HG03378 (cell line): ENCODE measurements around the gene LGALS9.
A peak's percentile ranks its signal among the peaks of the same experiment; 100 is the strongest.
"Not testable (repeated sequence)": the region's sequence is repeated elsewhere in the genome, so short reads cannot be mapped to it uniquely, and the experiment has no call there.

Source experiments
- ATAC-seq: cut with Tn5 transposase; IDR thresholded peaks from one replicate; pipeline ENCODE4 v1.9.1; 2021; ENCODE audit warnings: mild to moderate bottlenecking, moderate library complexity; ENCODE audit not compliant: unreplicated experiment

LGALS9 gene

DNA sequence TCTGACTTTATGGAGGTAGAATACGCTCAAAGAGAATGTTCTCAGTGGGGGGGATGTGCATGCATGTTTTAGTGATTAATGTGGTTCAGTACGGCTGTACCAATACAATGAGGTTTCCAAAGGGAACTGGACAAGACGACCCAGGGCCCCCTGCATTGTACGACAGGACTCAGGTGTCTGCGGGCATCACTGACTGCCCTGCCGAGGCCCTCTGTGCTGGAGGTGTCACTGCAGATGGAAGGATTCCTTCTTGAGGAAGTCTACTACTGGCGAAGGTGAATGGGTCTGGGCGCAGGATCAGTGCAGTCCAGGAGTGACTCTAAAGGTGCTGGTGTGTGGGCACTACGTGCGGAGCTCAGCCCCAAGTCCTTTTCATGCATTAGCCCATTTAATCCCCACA is 3.5 kb upstream of the LGALS9 start:
- no peak for ATAC-seq

GRCh38 chr17:27628376-27628775 is 2.6 kb upstream of the LGALS9 start:
- ATAC-seq: no peak

DNA sequence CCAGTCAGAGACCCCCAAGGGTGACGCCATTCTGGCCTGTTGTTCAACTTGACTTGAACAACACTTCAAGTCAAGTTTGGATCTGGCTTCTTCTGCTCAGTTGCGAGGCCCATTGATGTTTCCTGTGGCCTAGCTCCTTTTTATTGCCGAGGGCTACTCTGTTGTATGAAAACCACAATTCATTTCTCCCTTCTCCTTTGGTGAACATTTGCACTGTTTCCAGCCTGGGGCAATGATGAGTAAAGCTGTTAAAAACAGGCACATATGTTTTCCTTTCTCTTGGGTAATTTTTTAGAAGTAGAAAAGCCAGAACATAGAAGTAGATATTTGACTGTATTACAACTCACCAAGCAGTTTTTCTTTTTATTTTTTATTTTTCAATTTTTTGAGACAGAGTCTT is 1.7 kb upstream of the LGALS9 start:
- not testable (repeated sequence) for ATAC-seq

DNA sequence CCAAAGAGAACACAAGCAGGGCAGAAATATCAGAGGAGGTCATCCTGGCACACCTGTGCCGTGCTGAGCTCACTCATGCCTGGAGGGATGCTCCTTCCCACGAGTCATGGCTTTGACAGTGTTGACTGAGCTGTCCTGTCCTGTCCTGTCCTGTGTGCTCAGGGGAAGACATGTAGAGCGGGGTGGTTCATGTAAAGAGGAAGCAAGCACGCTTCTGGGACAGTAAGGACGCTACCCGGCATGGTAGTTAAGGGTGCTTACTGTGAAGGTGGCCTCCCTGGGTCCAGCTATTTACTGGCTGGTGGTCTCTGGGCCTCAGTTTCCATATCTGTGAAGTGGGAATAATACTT is 398 bp downstream of the LGALS9 start:
- peak; percentile 27 for ATAC-seq

GRCh38 chr17:27631897-27632725 is 1.1 kb downstream of the LGALS9 start:
- ATAC-seq: no peak

DNA sequence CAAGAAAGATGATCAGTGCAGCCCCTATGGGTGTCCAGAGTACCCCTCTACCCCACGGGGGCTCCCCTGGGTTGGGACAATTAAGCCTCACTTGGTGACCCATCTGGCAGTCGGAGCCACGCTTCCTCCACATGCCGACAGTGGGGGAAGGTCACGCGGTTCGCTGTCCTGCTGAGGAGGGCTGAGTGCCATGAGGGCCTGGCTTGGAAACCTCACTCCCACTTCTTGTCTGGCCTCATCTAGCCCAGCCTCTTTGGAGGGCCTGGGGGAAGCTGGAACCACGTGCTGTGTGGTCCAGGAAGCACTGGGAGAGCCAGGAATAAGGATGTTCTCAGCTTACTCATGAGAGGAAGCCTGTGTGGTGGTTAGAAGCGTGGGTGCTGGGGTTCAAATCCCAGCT is 1.8 kb downstream of the LGALS9 start:
- not testable (repeated sequence) for ATAC-seq

- no peak for ATAC-seq
These were observed 2.5 kb downstream of the LGALS9 start for GRCh38 chr17:27633312-27634025.

DNA sequence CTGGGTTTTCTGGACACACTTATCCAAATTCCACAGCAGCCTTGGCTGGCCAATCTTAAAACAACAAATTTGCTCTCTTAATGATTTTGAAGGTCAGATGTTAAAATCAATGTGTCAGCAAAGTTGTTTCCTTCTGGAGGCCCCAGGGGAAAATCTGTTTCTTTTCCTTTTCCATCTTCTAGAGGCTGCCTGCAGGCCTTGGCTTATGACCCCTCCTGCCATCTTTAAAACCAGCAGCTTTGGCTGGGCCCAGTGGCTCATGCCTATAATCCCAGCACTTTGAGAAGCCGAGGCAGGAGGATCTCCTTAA is 3.0 kb downstream of the LGALS9 start:
- ATAC-seq: no peak

DNA sequence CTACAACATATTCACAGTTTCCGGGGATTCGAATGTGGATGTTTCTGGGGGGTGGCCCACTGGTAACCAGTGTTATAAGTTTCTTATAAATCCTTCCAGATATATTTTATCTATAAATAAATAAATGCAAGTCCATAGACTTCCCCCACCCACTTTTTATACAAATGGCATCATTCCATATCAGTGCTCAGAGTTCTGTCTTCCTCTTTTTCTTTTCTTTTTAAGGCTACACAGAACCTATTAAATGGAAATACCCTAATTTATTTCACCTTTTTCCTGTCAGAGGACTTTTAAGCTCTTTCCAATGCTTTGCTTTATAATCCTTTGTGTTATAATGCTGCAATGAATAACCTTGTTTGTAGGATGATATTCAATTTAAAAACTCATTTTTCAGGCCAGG is 3.8 kb downstream of the LGALS9 start:
- no peak for ATAC-seq

DNA sequence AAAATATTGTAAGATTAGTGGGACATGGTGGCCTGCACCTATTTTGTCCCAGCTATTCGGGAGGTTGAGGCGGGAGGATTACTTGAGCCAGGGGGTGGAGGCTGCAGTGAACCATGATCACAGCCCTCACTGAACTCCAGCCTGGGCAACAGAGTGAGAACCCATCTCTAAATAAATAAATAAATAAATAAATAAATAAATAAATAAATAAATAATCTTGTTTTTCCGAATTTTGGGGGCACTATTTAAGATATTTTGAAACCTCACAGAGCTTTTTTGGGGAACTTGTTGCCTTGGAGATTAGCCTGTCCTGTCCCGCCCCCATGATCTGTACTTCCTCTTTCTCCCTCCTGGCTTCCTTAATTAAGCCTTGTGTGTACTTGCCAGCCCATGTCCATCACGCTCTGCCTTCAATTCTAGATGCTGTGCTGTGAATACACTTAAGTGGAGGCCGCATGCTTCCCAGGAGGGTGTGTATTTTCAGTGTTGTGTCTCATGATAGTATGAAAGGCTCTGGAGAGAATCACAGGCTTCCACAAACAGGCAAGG is 4.4 kb downstream of the LGALS9 start:
- no peak for ATAC-seq

DNA sequence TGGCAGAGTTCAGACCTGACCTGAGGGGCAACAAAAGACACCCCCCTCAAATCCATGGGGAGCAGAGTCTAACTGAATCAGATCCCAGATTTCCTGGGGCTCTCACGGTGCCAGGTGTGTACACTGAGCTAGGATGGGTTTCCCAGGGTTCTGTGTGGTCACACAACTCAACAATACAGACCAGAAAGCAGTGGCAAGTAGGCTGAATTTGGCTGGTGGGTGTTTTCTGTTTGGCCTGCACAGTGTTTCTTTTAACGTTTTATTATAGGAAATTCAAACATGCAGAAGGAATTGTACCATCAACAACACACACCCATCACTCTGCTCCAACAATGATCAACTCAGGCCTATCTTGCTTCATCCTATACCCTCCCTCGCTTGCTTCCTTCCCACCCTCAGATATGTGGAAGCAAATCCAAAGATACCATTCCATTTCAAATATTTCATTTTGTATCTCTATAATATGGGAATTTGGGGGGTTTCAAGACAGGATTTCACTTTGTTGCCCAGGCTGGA is 5.1 kb downstream of the LGALS9 start:
- not testable (repeated sequence) for ATAC-seq

DNA sequence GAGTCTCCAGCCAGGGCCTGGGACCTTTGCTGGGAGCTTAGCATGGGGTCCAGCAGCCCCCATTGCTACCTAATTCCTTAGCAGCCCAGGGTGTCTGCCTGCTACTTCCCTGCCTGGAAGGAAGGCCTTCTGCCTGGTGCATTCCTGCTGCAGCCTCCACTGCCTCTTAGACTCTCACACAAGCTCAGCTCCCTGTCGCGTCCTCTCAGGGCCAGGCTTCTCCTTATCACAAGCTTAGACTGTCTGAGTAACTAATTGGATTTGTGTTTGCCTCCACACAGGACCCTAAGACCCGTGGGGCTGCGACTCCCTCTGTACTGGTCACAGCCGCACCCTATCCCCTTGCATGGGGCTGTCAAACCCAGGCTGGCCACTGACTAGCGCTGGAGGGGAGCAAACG is 6.8 kb downstream of the LGALS9 start:
- not testable (repeated sequence) for ATAC-seq

DNA sequence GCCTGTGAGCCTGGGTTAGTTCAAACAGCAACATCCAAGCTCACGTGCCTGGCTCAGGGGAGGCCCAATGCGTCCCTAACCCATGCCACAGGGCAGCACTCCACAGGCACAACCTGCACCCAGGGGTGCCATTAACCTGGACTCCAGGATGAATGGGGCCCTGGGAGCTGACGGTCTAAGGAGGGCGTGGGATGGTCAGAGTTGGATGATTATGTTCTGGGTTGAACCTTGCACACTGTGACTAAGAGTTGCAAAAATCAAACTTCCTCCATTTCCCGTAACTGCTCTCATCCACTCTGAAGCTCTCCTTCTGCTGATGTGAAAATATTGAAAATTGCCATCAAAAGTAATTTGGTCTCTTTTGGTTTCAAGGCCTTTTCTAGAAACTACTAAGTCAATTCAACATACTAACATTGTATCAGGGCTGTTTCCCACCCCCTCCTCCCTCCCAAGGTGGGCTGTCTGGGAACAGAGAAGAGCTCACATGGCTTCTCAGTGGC is 7.5 kb downstream of the LGALS9 start:
- ATAC-seq: not testable (repeated sequence)

DNA sequence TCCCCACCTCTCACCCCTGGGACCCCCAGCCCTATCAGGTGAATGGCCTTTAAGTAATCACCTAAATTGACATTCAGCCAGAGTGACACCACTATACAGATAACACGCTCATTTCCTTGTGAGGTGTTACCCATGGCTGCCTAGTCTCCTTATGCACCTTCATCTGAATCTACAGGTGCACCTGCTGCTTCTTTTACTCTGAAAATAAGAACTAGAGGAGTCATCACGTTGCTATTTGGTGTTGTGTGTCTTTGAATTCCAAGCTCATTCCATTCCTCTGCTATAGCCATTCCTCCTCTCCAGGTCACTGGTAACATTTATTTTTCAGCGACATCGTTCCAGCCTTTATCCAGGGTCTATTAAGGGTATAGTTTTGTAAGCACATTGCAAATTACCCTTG is 9.8 kb downstream of the LGALS9 start:
- ATAC-seq: no peak

DNA sequence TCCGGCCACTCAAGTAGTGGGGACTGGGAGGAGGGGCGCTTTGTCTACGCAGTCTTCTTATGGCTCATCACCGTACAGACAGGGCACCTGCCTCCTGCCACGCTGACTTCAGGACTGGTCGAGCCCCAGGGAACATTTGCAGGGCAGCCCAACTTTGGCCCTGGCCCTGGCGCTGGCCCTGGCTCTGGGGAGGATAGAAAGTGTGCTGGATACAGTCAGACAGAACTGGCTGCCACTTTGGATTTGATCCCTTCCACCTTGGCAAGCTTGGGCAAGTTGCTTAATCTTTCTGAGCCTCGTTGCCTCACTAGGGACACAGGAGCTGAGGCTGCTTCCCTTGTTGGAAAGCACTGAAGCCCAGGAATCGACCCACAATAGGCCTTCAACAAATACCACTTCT is 13.6 kb downstream of the LGALS9 start:
- no peak for ATAC-seq

DNA sequence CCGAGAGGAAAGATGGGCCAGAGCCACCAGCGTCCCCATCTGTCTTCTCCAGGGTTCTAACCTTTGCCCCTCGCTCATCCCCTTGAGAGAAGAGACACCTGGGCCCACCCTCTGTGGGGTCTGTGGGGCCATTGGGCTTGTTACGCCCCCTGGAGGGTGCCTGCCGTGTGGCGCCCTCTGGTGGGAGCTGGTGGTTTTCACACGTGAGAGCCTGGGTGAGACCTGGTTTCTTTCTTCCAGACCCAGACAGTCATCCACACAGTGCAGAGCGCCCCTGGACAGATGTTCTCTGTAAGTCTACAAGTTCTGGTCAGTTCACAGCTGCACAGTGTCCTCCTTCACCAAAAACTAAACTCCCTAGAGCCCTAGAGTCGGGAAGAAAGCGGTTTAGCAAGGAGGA is 14.6 kb downstream of the LGALS9 start:
- ATAC-seq: not testable (repeated sequence)

DNA sequence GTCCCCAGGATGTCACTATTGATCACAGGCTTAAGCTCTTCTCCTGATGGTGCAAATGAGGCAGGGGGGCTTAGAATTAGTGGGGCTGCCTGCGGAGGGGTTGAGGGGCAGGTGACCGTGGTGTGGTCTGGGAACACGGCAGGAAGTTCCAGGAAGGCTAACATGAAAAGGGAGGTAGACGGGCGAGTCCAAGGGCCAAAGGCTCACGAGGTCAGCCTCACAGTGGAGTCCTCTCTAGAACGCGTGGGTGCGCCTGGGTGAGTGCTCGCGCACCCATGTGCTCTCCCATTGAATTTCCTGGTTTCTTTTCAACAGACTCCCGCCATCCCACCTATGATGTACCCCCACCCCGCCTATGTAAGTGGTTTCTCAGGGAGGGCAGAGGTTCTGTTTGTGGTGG is 15.2 kb downstream of the LGALS9 start:
- no peak for ATAC-seq

GRCh38 chr17:27647765-27648164 is 16.8 kb downstream of the LGALS9 start:
- ATAC-seq: no peak

GRCh38 chr17:27649111-27649571 is 18.2 kb downstream of the LGALS9 start:
- ATAC-seq: not testable (repeated sequence)

DNA sequence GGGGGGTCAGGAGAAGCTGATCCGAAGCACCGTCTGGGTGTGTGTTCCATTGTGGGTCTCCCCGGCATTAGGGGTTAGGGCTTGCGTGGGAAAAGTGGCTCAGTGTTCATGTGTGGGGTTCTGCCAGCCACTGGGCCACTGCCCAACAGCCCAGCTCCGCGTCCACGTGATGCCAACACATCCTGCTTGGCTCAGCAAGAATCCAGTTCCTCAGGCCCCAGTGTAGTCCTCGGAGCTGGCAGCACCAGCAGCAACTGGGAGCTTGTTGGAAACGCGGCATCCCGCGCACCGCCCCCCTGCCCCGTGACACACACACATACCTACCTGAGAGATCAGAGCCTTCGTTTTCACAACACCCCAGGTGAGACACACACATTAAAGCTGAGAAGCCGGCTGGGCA is 18.9 kb downstream of the LGALS9 start:
- no peak for ATAC-seq

- ATAC-seq: no peak
These were observed 19.8 kb downstream of the LGALS9 start for GRCh38 chr17:27650836-27651235.
